MM.1S (cell line): ENCODE data around the gene SETBP1.

ENCODE experiments used
- CTCF ChIP-seq: fragments of 300-600 bp; sonication (generic); IDR thresholded peaks from 2 replicates; pipeline ENCODE4 v1.5.1; 2016; ENCODE audit warnings: antibody characterized with exemption, low read length, mixed read lengths
- EZH2 ChIP-seq: fragments of 300-600 bp; sonication (generic); optimal IDR thresholded peaks from 2 replicates; pipeline ENCODE3; 2017; ENCODE audit warnings: low read depth, mild to moderate bottlenecking, antibody characterized with exemption, low read length, mixed read lengths

GRCh38 chr18:44765456-44765855, 84.8 kb downstream of the SETBP1 start:
- TF ChIP-seq CTCF (no peak), EZH2 (no peak)
